Body of pancreas (tissue), 4 donors: Measurements from ENCODE around the gene GTF2F2.

Source experiments
- POLR2A ChIP-seq, 3 donors: fragments of 450-650 bp; IDR thresholded peaks; one replicate each; pipeline ENCODE4 v1.6.1; 2016; ENCODE audit warnings: antibody characterized with exemption in 3 of 3, mild to moderate bottlenecking in 2 of 3
- TF ChIP-seq, protein P1 (sequence below), 7 experiments: fragments of 450-650 bp in 4 of 7; fragments of 200-600 bp in 3 of 7; sonication (generic) in 3 of 7; IDR thresholded peaks; one replicate each; pipeline ENCODE4 v1.5.1; 2016 to 2019; ENCODE audit warnings: antibody characterized with exemption in 7 of 7

DNA sequence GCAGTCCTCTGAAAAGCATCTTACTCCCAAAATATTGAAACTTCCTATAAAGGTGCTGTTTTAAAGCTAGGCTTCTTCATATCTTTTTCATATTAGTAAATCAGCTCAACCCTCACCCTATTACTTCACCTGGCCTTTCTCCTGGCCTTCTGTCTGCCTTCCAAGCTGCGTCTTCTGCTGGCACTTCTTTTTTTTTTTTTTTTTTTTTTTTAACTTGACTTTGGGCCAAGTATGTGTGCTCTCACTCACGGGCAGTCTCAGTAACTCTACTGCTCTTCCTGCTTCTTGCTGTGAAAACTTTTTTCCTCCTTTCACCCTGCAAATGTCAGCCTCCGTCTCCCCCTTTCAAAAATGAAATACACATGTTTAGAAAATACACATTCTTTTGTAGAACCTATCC, 121.8 kb downstream of the GTF2F2 start:
- TF ChIP-seq, protein P1, sequence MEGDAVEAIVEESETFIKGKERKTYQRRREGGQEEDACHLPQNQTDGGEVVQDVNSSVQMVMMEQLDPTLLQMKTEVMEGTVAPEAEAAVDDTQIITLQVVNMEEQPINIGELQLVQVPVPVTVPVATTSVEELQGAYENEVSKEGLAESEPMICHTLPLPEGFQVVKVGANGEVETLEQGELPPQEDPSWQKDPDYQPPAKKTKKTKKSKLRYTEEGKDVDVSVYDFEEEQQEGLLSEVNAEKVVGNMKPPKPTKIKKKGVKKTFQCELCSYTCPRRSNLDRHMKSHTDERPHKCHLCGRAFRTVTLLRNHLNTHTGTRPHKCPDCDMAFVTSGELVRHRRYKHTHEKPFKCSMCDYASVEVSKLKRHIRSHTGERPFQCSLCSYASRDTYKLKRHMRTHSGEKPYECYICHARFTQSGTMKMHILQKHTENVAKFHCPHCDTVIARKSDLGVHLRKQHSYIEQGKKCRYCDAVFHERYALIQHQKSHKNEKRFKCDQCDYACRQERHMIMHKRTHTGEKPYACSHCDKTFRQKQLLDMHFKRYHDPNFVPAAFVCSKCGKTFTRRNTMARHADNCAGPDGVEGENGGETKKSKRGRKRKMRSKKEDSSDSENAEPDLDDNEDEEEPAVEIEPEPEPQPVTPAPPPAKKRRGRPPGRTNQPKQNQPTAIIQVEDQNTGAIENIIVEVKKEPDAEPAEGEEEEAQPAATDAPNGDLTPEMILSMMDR (IDR thresholded peaks at IDR 0.05): no peak
- no peak for TF ChIP-seq POLR2A (IDR thresholded peaks at IDR 0.05)
